Stimulated activated naive B cell treated with anti-CD40 and anti-IgM and Interleukin-4, amounts not matched to agents 10 μg/mL and 1 μg/mL and 100 μg/mL, for 72 hours (primary cell): ENCODE data around the gene ENO1.
"Not testable (repeated sequence)": the region's sequence is repeated elsewhere in the genome, so short reads cannot be mapped to it uniquely, and the experiment has no call there.

Experiments used
- ATAC-seq, 2 donors: fragments of 150-1000 bp; cut with Tn5 transposase; replicated peaks; 2 replicates each; pipeline ENCODE4 v1.10.0; 2021; ENCODE audit warnings: moderate library complexity in 1 of 2
- DNase-seq: peaks from one replicate; pipeline ENCODE4 v3.0.0; 2021
- H3K27ac Mint-ChIP-seq: one replicate; pipeline ENCODE4 v1.8.0; 2022; ENCODE audit warnings: mild to moderate bottlenecking, mixed read lengths
- H3K27me3 Mint-ChIP-seq, 2 donors: one replicate each; pipeline ENCODE4 v1.8.0; 2022; ENCODE audit warnings: mixed read lengths in 2 of 2
- H3K36me3 Mint-ChIP-seq, 2 donors: one replicate each; pipeline ENCODE4 v1.8.0; 2022; ENCODE audit warnings: mixed read lengths in 2 of 2, mild to moderate bottlenecking in 1 of 2
- H3K4me1 Mint-ChIP-seq, 2 donors: one replicate each; pipeline ENCODE4 v1.8.0; 2022; ENCODE audit warnings: mixed read lengths in 2 of 2, mild to moderate bottlenecking in 1 of 2
- H3K4me3 Mint-ChIP-seq, 2 donors: one replicate each; pipeline ENCODE4 v1.8.0; 2022; ENCODE audit warnings: mild to moderate bottlenecking in 2 of 2, mixed read lengths in 2 of 2, moderate library complexity in 1 of 2
- H3K9me3 Mint-ChIP-seq, 2 donors: one replicate each; pipeline ENCODE4 v1.8.0; 2022; ENCODE audit warnings: mixed read lengths in 2 of 2, mild to moderate bottlenecking in 1 of 2

Gene ENO1

GRCh38 chr1:8886031-8886524 is 7.6 kb upstream of the ENO1 start:
- H3K36me3 Mint-ChIP-seq, DNase-seq, H3K4me1 Mint-ChIP-seq, H3K27ac Mint-ChIP-seq, ATAC-seq, H3K27me3 Mint-ChIP-seq, H3K9me3 Mint-ChIP-seq, H3K4me3 Mint-ChIP-seq: not testable (repeated sequence)

GRCh38 chr1:8884105-8884504 is 5.6 kb upstream of the ENO1 start:
- not testable (repeated sequence) for H3K27ac Mint-ChIP-seq, H3K36me3 Mint-ChIP-seq, H3K4me3 Mint-ChIP-seq, H3K27me3 Mint-ChIP-seq, ATAC-seq, DNase-seq, H3K9me3 Mint-ChIP-seq
- H3K4me1 Mint-ChIP-seq: peaks cover 8 to 17% of the 10 kb centered on the region in 2 donors

- peaks cover 7 to 11% of the 10 kb centered on the region in 2 donors for H3K36me3 Mint-ChIP-seq
- H3K27me3 Mint-ChIP-seq: no peaks in the 10 kb centered on the region
- no peak for DNase-seq
- H3K27ac Mint-ChIP-seq: no peak overlapping the region
- no peak for ATAC-seq
- H3K4me1 Mint-ChIP-seq: peaks cover 10 to 17% of the 10 kb centered on the region in 2 donors
- no peak overlapping the region for H3K4me3 Mint-ChIP-seq
- no peaks in the 10 kb centered on the region for H3K9me3 Mint-ChIP-seq
Observed at GRCh38 chr1:8883491-8883890, 5.0 kb upstream of the ENO1 start.

GRCh38 chr1:8879922-8880676 is 1.6 kb upstream of the ENO1 start:
- peak overlapping the region; percentile 97 for H3K27ac Mint-ChIP-seq
- ATAC-seq (no peak), DNase-seq (no peak)
- H3K36me3 Mint-ChIP-seq: peaks cover 31 to 41% of the 10 kb centered on the region in 2 donors
- peaks cover 18 to 33% of the 10 kb centered on the region in 2 donors for H3K4me1 Mint-ChIP-seq
- H3K27me3 Mint-ChIP-seq: no peaks in the 10 kb centered on the region
- H3K9me3 Mint-ChIP-seq: no peaks in the 10 kb centered on the region
- peak overlapping the region; percentile 85 to 87 for H3K4me3 Mint-ChIP-seq

GRCh38 chr1:8879464-8879921 is 1.0 kb upstream of the ENO1 start:
- no peak for DNase-seq
- Mint-ChIP-seq H3K36me3 (peaks cover 36 to 46% of the 10 kb centered on the region in 2 donors), H3K27me3 (no peaks in the 10 kb centered on the region), H3K4me1 (peaks cover 20 to 39% of the 10 kb centered on the region in 2 donors), H3K4me3 (peak overlapping the region; percentile 85 to 87), H3K27ac (peak overlapping the region; percentile 97), H3K9me3 (no peaks in the 10 kb centered on the region)
- ATAC-seq: no peak

GRCh38 chr1:8878698-8879463 is 395 bp upstream of the ENO1 start:
- Mint-ChIP-seq H3K4me3 (peak overlapping the region; percentile 87 to 97), H3K27me3 (no peaks in the 10 kb centered on the region), H3K27ac (peak overlapping the region; percentile 99), H3K9me3 (no peaks in the 10 kb centered on the region), H3K36me3 (peaks cover 40 to 49% of the 10 kb centered on the region in 2 donors), H3K4me1 (peaks cover 22 to 39% of the 10 kb centered on the region in 2 donors)
- DNase-seq (peak; percentile 99), ATAC-seq (peak; percentile 82)

GRCh38 chr1:8876087-8876486 is 2.4 kb downstream of the ENO1 start:
- ATAC-seq: no peak
- DNase-seq: no peak
- Mint-ChIP-seq H3K36me3 (peaks cover 55 to 71% of the 10 kb centered on the region in 2 donors), H3K27ac (peak overlapping the region; percentile 99), H3K9me3 (no peaks in the 10 kb centered on the region), H3K27me3 (no peaks in the 10 kb centered on the region), H3K4me3 (peak overlapping the region; percentile 87 to 97), H3K4me1 (peaks cover 38 to 64% of the 10 kb centered on the region in 2 donors)

GRCh38 chr1:8875216-8875861 is 3.1 kb downstream of the ENO1 start:
- H3K9me3 Mint-ChIP-seq: no peaks in the 10 kb centered on the region
- DNase-seq: no peak
- peaks cover 39 to 67% of the 10 kb centered on the region in 2 donors for H3K4me1 Mint-ChIP-seq
- peak overlapping the region; percentile 66 for H3K27ac Mint-ChIP-seq
- ATAC-seq: no peak
- peaks cover 57 to 74% of the 10 kb centered on the region in 2 donors for H3K36me3 Mint-ChIP-seq
- H3K27me3 Mint-ChIP-seq: no peaks in the 10 kb centered on the region
- peak overlapping the region; percentile 83 to 97 for H3K4me3 Mint-ChIP-seq

- peak overlapping the region; percentile 66 for H3K27ac Mint-ChIP-seq
Observed at GRCh38 chr1:8874230-8875201, 4.0 kb downstream of the ENO1 start.

GRCh38 chr1:8873506-8874229 is 4.8 kb downstream of the ENO1 start:
- H3K36me3 Mint-ChIP-seq: peaks cover 63 to 85% of the 10 kb centered on the region in 2 donors
- DNase-seq: no peak
- no peaks in the 10 kb centered on the region for H3K27me3 Mint-ChIP-seq
- peak overlapping the region; percentile 17 to 32 for H3K4me3 Mint-ChIP-seq
- H3K9me3 Mint-ChIP-seq: no peaks in the 10 kb centered on the region
- H3K4me1 Mint-ChIP-seq: peaks cover 39 to 70% of the 10 kb centered on the region in 2 donors
- ATAC-seq: no peak
- peak overlapping the region; percentile 69 for H3K27ac Mint-ChIP-seq

More at GRCh38 chr1:8874230-8875201, 4.0 kb downstream of the ENO1 start:
- H3K4me3 Mint-ChIP-seq: peak overlapping the region; percentile 78 to 83
- H3K4me1 Mint-ChIP-seq: peaks cover 35 to 67% of the 10 kb centered on the region in 2 donors
- no peaks in the 10 kb centered on the region for H3K9me3 Mint-ChIP-seq
- no peaks in the 10 kb centered on the region for H3K27me3 Mint-ChIP-seq
- DNase-seq (no peak), ATAC-seq (no peak)
- peaks cover 59 to 82% of the 10 kb centered on the region in 2 donors for H3K36me3 Mint-ChIP-seq

GRCh38 chr1:8873001-8873400 is 5.5 kb downstream of the ENO1 start:
- ATAC-seq: no peak
- H3K4me1 Mint-ChIP-seq: peaks cover 37 to 70% of the 10 kb centered on the region in 2 donors
- peak overlapping the region; percentile 22 to 48 for H3K4me3 Mint-ChIP-seq
- DNase-seq: no peak
- peak overlapping the region; percentile 69 for H3K27ac Mint-ChIP-seq
- H3K36me3 Mint-ChIP-seq: peaks cover 62 to 81% of the 10 kb centered on the region in 2 donors
- no peaks in the 10 kb centered on the region for H3K27me3 Mint-ChIP-seq
- H3K9me3 Mint-ChIP-seq: no peaks in the 10 kb centered on the region

GRCh38 chr1:8871965-8872399 is 6.5 kb downstream of the ENO1 start:
- peaks cover 61 to 81% of the 10 kb centered on the region in 2 donors for H3K36me3 Mint-ChIP-seq
- H3K27ac Mint-ChIP-seq: no peak overlapping the region
- H3K9me3 Mint-ChIP-seq: no peaks in the 10 kb centered on the region
- ATAC-seq (no peak), DNase-seq (no peak)
- H3K4me1 Mint-ChIP-seq: peaks cover 41 to 70% of the 10 kb centered on the region in 2 donors
- H3K4me3 Mint-ChIP-seq: peak overlapping the region in 1 of 2 donors; percentile 25
- H3K27me3 Mint-ChIP-seq: no peaks in the 10 kb centered on the region
